K562 (cell line): ENCODE data around the gene POLR2C. TPM values are rescaled to one million over a fixed set of nuclear protein-coding genes. Genes with fewer than 3 reads are reported as not detected.
A peak's percentile ranks its signal among the peaks of the same experiment; 100 is the strongest.

Source experiments
- ATF4 ChIP-seq: fragments of 450-650 bp; formaldehyde crosslinking; IDR thresholded peaks from 2 replicates; pipeline ENCODE4 v1.4.0; 2022; ENCODE audit warnings: mild to moderate bottlenecking, moderate library complexity
- CBFA2T3 ChIP-seq: fragments of 450-650 bp; IDR thresholded peaks from 2 replicates; pipeline ENCODE4 v1.6.1; 2017
- CBX2 ChIP-seq: fragments of 200-600 bp; sonication (generic); IDR thresholded peaks from one replicate; pipeline ENCODE4 v1.6.1; 2012; ENCODE audit warnings: mild to moderate bottlenecking, low read length, inconsistent platforms; ENCODE audit not compliant: insufficient read depth, poor library complexity, severe bottlenecking
- DDX20 ChIP-seq: fragments of 450-650 bp; IDR thresholded peaks from 2 replicates; pipeline ENCODE4 v1.6.1; 2016; ENCODE audit warnings: missing genetic modification characterization, low read depth, mild to moderate bottlenecking, missing compliant biosample characterization, moderate library complexity
- ELK3 ChIP-seq: fragments of 450-650 bp; formaldehyde crosslinking; IDR thresholded peaks from 2 replicates; pipeline ENCODE4 v1.4.0; 2020; ENCODE audit warnings: mild to moderate bottlenecking
- FOXP4 ChIP-seq: sonication (generic); formaldehyde crosslinking; IDR thresholded peaks from 2 replicates; pipeline ENCODE4 v1.8.0; 2022; ENCODE audit warnings: mild to moderate bottlenecking, missing genetic modification reagents, borderline replicate concordance
- MEF2A ChIP-seq: IDR thresholded peaks from 2 replicates; pipeline ENCODE4 v1.6.1; 2011; ENCODE audit warnings: low read depth, mild to moderate bottlenecking, low read length, moderate library complexity; ENCODE audit not compliant: control insufficient read depth
- MYNN ChIP-seq, 2 experiments: sonication (generic); formaldehyde crosslinking in 1 of 2; IDR thresholded peaks; 2 replicates each; pipeline versions ENCODE4 v1.5.0 to v1.6.1; 2016 to 2020; ENCODE audit warnings: antibody characterized with exemption in 1 of 2, missing genetic modification reagents in 1 of 2
- PHF21A ChIP-seq: fragments of 450-650 bp; IDR thresholded peaks from 2 replicates; pipeline ENCODE4 v1.6.1; 2017; ENCODE audit warnings: low read depth, borderline replicate concordance
- PHF8 ChIP-seq: fragments of 200-600 bp; sonication (generic); IDR thresholded peaks from 2 replicates; pipeline ENCODE4 v1.6.1; 2012; ENCODE audit warnings: mixed run types, mild to moderate bottlenecking, inconsistent platforms, low read length, moderate library complexity, borderline replicate concordance
- POLR2H ChIP-seq: IDR thresholded peaks from 2 replicates; pipeline ENCODE4 v1.6.1; 2016; ENCODE audit warnings: missing genetic modification characterization, low read depth, mild to moderate bottlenecking, control low read depth, missing compliant biosample characterization, moderate library complexity
- PRDM10 ChIP-seq: fragments of 450-650 bp; IDR thresholded peaks from 2 replicates; pipeline ENCODE4 v1.6.1; 2018; ENCODE audit not compliant: partially characterized antibody
- RB1 ChIP-seq: fragments of 450-650 bp; IDR thresholded peaks from 2 replicates; pipeline ENCODE4 v1.6.1; 2017; ENCODE audit warnings: low read depth, mild to moderate bottlenecking
- RUNX1 ChIP-seq: sonication (generic); IDR thresholded peaks from 2 replicates; pipeline ENCODE4 v1.6.1; 2016; ENCODE audit warnings: antibody characterized with exemption, low read depth
- TAF9B ChIP-seq: fragments of 450-650 bp; IDR thresholded peaks from 2 replicates; pipeline ENCODE4 v1.6.1; 2018; ENCODE audit warnings: mild to moderate bottlenecking; ENCODE audit not compliant: partially characterized antibody
- ZNF12 ChIP-seq: sonication (generic); formaldehyde crosslinking; IDR thresholded peaks from 2 replicates; pipeline ENCODE4 v1.4.0; 2020; ENCODE audit warnings: mild to moderate bottlenecking, missing genetic modification reagents
- ZNF197 ChIP-seq: fragments of 200-800 bp; sonication (Bioruptor generic); IDR thresholded peaks from 2 replicates; pipeline ENCODE4 v1.6.1; 2016; ENCODE audit warnings: low read depth, missing genetic modification characterization, missing compliant biosample characterization
- polyA plus RNA-seq, 8 experiments: library from polyadenylated mRNA; depleted of rRNA in 4 of 8; stranded (reverse) in 5 of 8; unstranded in 3 of 8; fragments of >200 nt; fragmentation: Nextera tagmentation in 2 of 8; fragmentation: Illumina TruSeq in 1 of 8; extraction: Ambion mirVana in 2 of 8; extraction: Trizol in 1 of 8; gene quantifications; 2 replicates each; pipeline versions ENCODE4 v1.2.1 to v1.2.3, GENCODE V29; 2011 to 2014; ENCODE audit warnings: inconsistent platforms in 1 of 8, missing spikeins in 1 of 8
- total RNA-seq, 7 experiments: library from RNA; depleted of rRNA in 6 of 7; stranded (reverse); fragments of >200 nt in 6 of 7; fragmentation: Illumina TruSeq in 2 of 7; extraction: Trizol in 2 of 7; gene quantifications; 2 replicates each; pipeline versions ENCODE4 v1.2.1 to v1.2.3, GENCODE V29; 2011 to 2021; ENCODE audit warnings: low replicate concordance in 1 of 7

The POLR2C gene
- total and polyA plus RNA-seq, 9 of the 15 experiments (the other 6 are each of a cell fraction or from before 2014, with no cell fraction given): 70.3 to 163 (median 92.3) TPM

GRCh38 chr16:57447186-57447962, 15.1 kb upstream of the POLR2C start, which contains the start of the genes CIAPIN1 and COQ9 (continued):
- TF ChIP-seq ELK3 (CRISPR knock-in tag) (no peak), CBX2 (no peak), DDX20 (tag) (no peak), ZNF197 (CRISPR knock-in tag) (peak; percentile 70; the same call in 1 of the 2 replicates), TAF9B (peak; percentile 98), PRDM10 (peak; percentile 30), MEF2A (no peak), MYNN (IDR thresholded peaks at IDR 0.05) (no peak), MYNN (CRISPR knock-in tag; IDR thresholded peaks at IDR 0.05) (no peak), POLR2H (tag) (peak; percentile 76), RB1 (peak; percentile 84), PHF8 (peak; percentile 91), ATF4 (CRISPR knock-in tag) (no peak), RUNX1 (peak; percentile 72), PHF21A (0 out of 2 replicates have a peak, but pooled peaks have one; percentile 36), CBFA2T3 (no peak), FOXP4 (CRISPR knock-in tag) (no peak), ZNF12 (0 out of 2 replicates have a peak, but pooled peaks have one; percentile 22)
